A549 (cell line): ENCODE results near the gene MMRN1. TPM values are rescaled to one million over a fixed set of nuclear protein-coding genes. Genes with fewer than 3 reads are reported as not detected.

Experiments used
- ATAC-seq, 2 experiments: fragments of 200-7000 bp in 1 of 2; fragments of >200 bp in 1 of 2; cut with Nextera tagmentation in 1 of 2; cut with Tn5 transposase in 1 of 2; 3 replicates each; pipeline versions ENCODE4 v1.8.0 to v1.9.1; 2018 to 2020; ENCODE audit warnings: mild to moderate bottlenecking in 1 of 2, moderate library complexity in 1 of 2
- CTCF ChIA-PET: fragments of 300-600 bp; sonication (Branson Sonifier 250); formaldehyde crosslinking; extraction: SDS; loops from one replicate; lab custom pipeline; 2021; ENCODE audit warnings: antibody characterized with exemption, inconsistent platforms; lab: Yijun Ruan, JAX
- POLR2A ChIA-PET: fragments of 350-600 bp; formaldehyde crosslinking; extraction: SDS; loops from one replicate; lab custom pipeline; 2021; ENCODE audit warnings: antibody characterized with exemption, inconsistent platforms; lab: Yijun Ruan, JAX
- DNase-seq, 2 experiments: peaks; one replicate each; pipeline versions ENCODE4 v3.0.0 to v3.0.0-alpha.2; 2011 to 2016; ENCODE audit warnings: low read depth in 1 of 2, low spot score in 1 of 2
- FAIRE-seq: peaks from 2 replicates; lab custom pipeline; 2011; peaks lifted over from hg19 to GRCh38; lab: Jason Lieb, UNC
- H3K27ac ChIP-seq, 2 experiments: fragments of >200 bp; sonication (Bioruptor Twin); formaldehyde crosslinking; 3 replicates each; pipeline ENCODE4 v1.5.1; 2016 to 2017
- H3K4me1 ChIP-seq: fragments of >200 bp; sonication (Bioruptor Twin); formaldehyde crosslinking; 3 replicates; pipeline ENCODE4 v1.6.1; 2016
- H3K4me2 ChIP-seq: fragments of >200 bp; sonication (Bioruptor Twin); formaldehyde crosslinking; 3 replicates; pipeline ENCODE4 v1.6.1; 2016
- H3K4me3 ChIP-seq: fragments of >200 bp; sonication (Bioruptor Twin); formaldehyde crosslinking; 3 replicates; pipeline ENCODE4 v1.5.1; 2016
- H3K9me3 ChIP-seq: fragments of >200 bp; sonication (Bioruptor Twin); formaldehyde crosslinking; 3 replicates; pipeline ENCODE4 v1.6.1; 2016
- BHLHE40 ChIP-seq: IDR thresholded peaks from 2 replicates; pipeline ENCODE4 v1.6.1; 2012; ENCODE audit warnings: low read depth, low read length, inconsistent platforms
- CBX8 ChIP-seq: fragments of 200-600 bp; sonication (generic); IDR thresholded peaks from 2 replicates; pipeline ENCODE4 v1.6.1; 2016
- CEBPB ChIP-seq, 2 experiments: fragments of >200 bp in 1 of 2; sonication (Bioruptor Twin) in 1 of 2; formaldehyde crosslinking in 1 of 2; IDR thresholded peaks; 2 replicates each; pipeline ENCODE4 v1.6.1; 2012 to 2016
- CHD2 ChIP-seq: fragments of 150-350 bp; IDR thresholded peaks from 2 replicates; pipeline ENCODE4 v1.6.1; 2014; ENCODE audit warnings: low read length; ENCODE audit not compliant: partially characterized antibody
- EP300 ChIP-seq, 2 experiments: fragments of >200 bp; sonication (Bioruptor Twin); formaldehyde crosslinking; IDR thresholded peaks; 2 replicates in 1 of 2; 3 replicates in 1 of 2; pipeline ENCODE4 v1.6.1; 2016 to 2017
- FOSL2 ChIP-seq, 2 experiments: fragments of 450-650 bp in 1 of 2; fragments of >200 bp in 1 of 2; sonication (Bioruptor Twin) in 1 of 2; formaldehyde crosslinking; IDR thresholded peaks; 2 replicates each; pipeline versions ENCODE4 v1.5.0 to v1.6.1; 2016 to 2020; ENCODE audit warnings: mild to moderate bottlenecking in 1 of 2, moderate library complexity in 1 of 2
- FOXS1 ChIP-seq: fragments of 250-450 bp; sonication (Bioruptor Pico); IDR thresholded peaks from 2 replicates; pipeline ENCODE4 v1.5.0; 2020; ENCODE audit warnings: mild to moderate bottlenecking, moderate library complexity
- HEYL ChIP-seq: fragments of 250-450 bp; sonication (Bioruptor Pico); IDR thresholded peaks from 2 replicates; pipeline ENCODE4 v1.8.0; 2021; ENCODE audit warnings: mild to moderate bottlenecking, moderate library complexity
- HOXA7 ChIP-seq: fragments of 250-450 bp; sonication (Bioruptor Pico); IDR thresholded peaks from 2 replicates; pipeline ENCODE4 v1.5.0; 2020; ENCODE audit warnings: mild to moderate bottlenecking, moderate library complexity
- HOXB13 ChIP-seq: fragments of 250-450 bp; sonication (Bioruptor Pico); IDR thresholded peaks from 2 replicates; pipeline ENCODE4 v1.5.0; 2020; ENCODE audit warnings: low read depth, mild to moderate bottlenecking, moderate library complexity
- HOXB5 ChIP-seq: fragments of 250-450 bp; sonication (Bioruptor Pico); IDR thresholded peaks from 2 replicates; pipeline ENCODE4 v1.5.0; 2020; ENCODE audit warnings: mild to moderate bottlenecking, moderate library complexity
- KDM1A ChIP-seq: fragments of 200-600 bp; sonication (generic); IDR thresholded peaks from 2 replicates; pipeline ENCODE4 v1.6.1; 2016; ENCODE audit warnings: low read depth, mild to moderate bottlenecking
- KDM5A ChIP-seq: fragments of 200-600 bp; sonication (generic); IDR thresholded peaks from 2 replicates; pipeline ENCODE4 v1.6.1; 2016; ENCODE audit warnings: antibody characterized with exemption, mild to moderate bottlenecking
- NPAS2 ChIP-seq: fragments of 250-450 bp; sonication (Bioruptor Pico); IDR thresholded peaks from 2 replicates; pipeline ENCODE4 v1.8.0; 2022; ENCODE audit warnings: mild to moderate bottlenecking, moderate library complexity, borderline replicate concordance
- NR3C1 ChIP-seq: fragments of >200 bp; sonication (Bioruptor Twin); formaldehyde crosslinking; IDR thresholded peaks from 3 replicates; pipeline ENCODE4 v1.6.1; 2017
- PHF8 ChIP-seq: fragments of 200-600 bp; sonication (generic); IDR thresholded peaks from 2 replicates; pipeline ENCODE4 v1.6.1; 2016; ENCODE audit warnings: low read depth, mild to moderate bottlenecking, antibody characterized with exemption, moderate library complexity, borderline replicate concordance
- POLR2AphosphoS2 ChIP-seq: conservative IDR thresholded peaks from 2 replicates; pipeline ENCODE4 v1.6.1; 2012; ENCODE audit warnings: low read length, improper control_type of control experiment, inconsistent platforms
- RARB ChIP-seq: fragments of 250-450 bp; sonication (Bioruptor Pico); IDR thresholded peaks from 2 replicates; pipeline ENCODE4 v1.8.0; 2021; ENCODE audit warnings: mild to moderate bottlenecking, moderate library complexity
- RNF2 ChIP-seq: fragments of 200-600 bp; sonication (generic); IDR thresholded peaks from 2 replicates; pipeline ENCODE4 v1.6.1; 2016; ENCODE audit warnings: low read depth, mild to moderate bottlenecking, antibody characterized with exemption, moderate library complexity, borderline replicate concordance
- SREBF2 ChIP-seq: fragments of 450-650 bp; IDR thresholded peaks from 2 replicates; pipeline ENCODE4 v1.6.1; 2014; ENCODE audit warnings: mild to moderate bottlenecking, moderate library complexity
- TFCP2L1 ChIP-seq: fragments of 250-450 bp; sonication (Bioruptor Pico); IDR thresholded peaks from 2 replicates; pipeline ENCODE4 v1.5.0; 2021; ENCODE audit warnings: mild to moderate bottlenecking
- TP53 ChIP-seq: fragments of 250-450 bp; sonication (Bioruptor Pico); IDR thresholded peaks from 2 replicates; pipeline ENCODE4 v1.5.0; 2021; ENCODE audit warnings: mild to moderate bottlenecking, moderate library complexity
- ZFP36 ChIP-seq: fragments of 450-650 bp; IDR thresholded peaks from 2 replicates; pipeline ENCODE4 v1.6.1; 2014; ENCODE audit warnings: borderline replicate concordance; ENCODE audit not compliant: partially characterized antibody
- ZNF302 ChIP-seq: fragments of 250-450 bp; sonication (Bioruptor Pico); IDR thresholded peaks from 2 replicates; pipeline ENCODE4 v1.9.0; 2021; ENCODE audit warnings: inconsistent platforms, mild to moderate bottlenecking, moderate library complexity
- ZSCAN20 ChIP-seq: fragments of 250-450 bp; sonication (Bioruptor Pico); IDR thresholded peaks from 2 replicates; pipeline ENCODE4 v1.8.0; 2022; ENCODE audit warnings: mild to moderate bottlenecking, moderate library complexity
- WGBS: methylation state at CpG from one replicate; pipeline ENCODE4 v1.1.6; 2017; ENCODE audit errors: missing lambda C conversion rate; 5-methylcytosine and 5-hydroxymethylcytosine counted together
- polyA plus RNA-seq, 4 experiments: library from polyadenylated mRNA; depleted of rRNA in 3 of 4; stranded (reverse); fragments of >200 nt; fragmentation: RNase III in 1 of 4; extraction: RNeasy Plus Mini Kit Qiagen cat#74134 plus additional on column Dnase treatment in 1 of 4; gene quantifications; 2 replicates in 3 of 4; 3 replicates in 1 of 4; pipeline ENCODE4 v1.2.3, GENCODE V29; 2011 to 2017
- TF ChIP-seq, protein P1 (sequence below): fragments of >200 bp; sonication (Bioruptor Twin); formaldehyde crosslinking; IDR thresholded peaks from 3 replicates; pipeline ENCODE4 v1.5.1; 2016
- TF ChIP-seq, protein P2 (sequence below): fragments of 250-450 bp; sonication (Bioruptor Pico); IDR thresholded peaks from 2 replicates; pipeline ENCODE4 v1.5.0; 2020; ENCODE audit warnings: low read depth, mild to moderate bottlenecking, moderate library complexity
- TF ChIP-seq, protein P3 (sequence below): fragments of >200 bp; sonication (Bioruptor Twin); formaldehyde crosslinking; IDR thresholded peaks from 2 replicates; pipeline ENCODE4 v1.6.1; 2016
- TF ChIP-seq, protein P4 (sequence below): IDR thresholded peaks from 2 replicates; pipeline ENCODE4 v1.6.1; 2012
- TF ChIP-seq, protein P5 (sequence below): IDR thresholded peaks from 2 replicates; pipeline ENCODE4 v1.6.1; 2012
- TF ChIP-seq, protein P6 (sequence below): fragments of 250-450 bp; sonication (Bioruptor Pico); IDR thresholded peaks from 2 replicates; pipeline ENCODE4 v1.5.0; 2021; ENCODE audit warnings: mild to moderate bottlenecking, moderate library complexity, borderline replicate concordance
- TF ChIP-seq, protein P7 (sequence below): fragments of 450-650 bp; IDR thresholded peaks from 2 replicates; pipeline ENCODE4 v1.6.1; 2014; ENCODE audit warnings: antibody characterized with exemption

The MMRN1 gene
- polyA plus RNA-seq, 2 of the 4 experiments (the other 2 are of a cell fraction): not detected

DNA sequence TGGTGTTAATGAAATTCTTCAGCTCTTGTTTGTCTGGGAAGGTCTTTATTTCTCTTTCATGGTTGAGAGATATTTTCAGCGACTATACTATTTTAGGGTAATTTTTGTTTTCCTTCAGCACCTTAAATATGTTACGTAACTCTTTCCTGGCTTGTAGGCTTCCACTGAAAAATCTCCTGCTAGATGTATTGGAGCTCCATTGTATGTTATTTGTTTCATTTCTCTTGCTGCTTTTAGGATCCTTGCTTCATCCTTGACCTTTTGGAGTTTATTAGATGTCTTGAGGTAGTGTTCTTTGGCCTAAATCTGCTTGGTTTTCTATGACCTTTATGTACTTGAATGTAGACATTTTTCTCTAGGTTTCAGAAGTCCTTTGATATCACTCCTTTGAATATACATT is 93.6 kb downstream of the MMRN1 start:
- 68% methylated on average over 2 of the region's 2 CpGs for WGBS
- DNase-seq: no peak
- CTCF ChIA-PET: no interaction called here
- Histone ChIP-seq H3K4me1 (no peaks in the 10 kb centered on the region), H3K4me2 (no peak overlapping the region), H3K9me3 (no peaks in the 10 kb centered on the region; the same call in 2 of the 3 replicates), H3K27ac (no peak overlapping the region), H3K4me3 (no peak overlapping the region)
- FAIRE-seq: no peak
- POLR2A ChIA-PET: no interaction called here
- no peak for ATAC-seq
- TF ChIP-seq NPAS2 (no peak), BHLHE40 (no peak), SREBF2 (no peak), RARB (CRISPR knock-in tag) (no peak), HEYL (CRISPR knock-in tag) (no peak), TP53 (CRISPR knock-in tag) (no peak), CEBPB (IDR thresholded peaks at IDR 0.05) (no peak), NR3C1 (no peak), KDM1A (no peak), FOSL2 (IDR thresholded peaks at IDR 0.05) (no peak), FOSL2 (CRISPR knock-in tag; IDR thresholded peaks at IDR 0.05) (no peak), EP300 (IDR thresholded peaks at IDR 0.05) (no peak), HOXB5 (CRISPR knock-in tag) (no peak), HOXA7 (no peak), CHD2 (no peak), PHF8 (no peak)
- TF ChIP-seq, protein P1, sequence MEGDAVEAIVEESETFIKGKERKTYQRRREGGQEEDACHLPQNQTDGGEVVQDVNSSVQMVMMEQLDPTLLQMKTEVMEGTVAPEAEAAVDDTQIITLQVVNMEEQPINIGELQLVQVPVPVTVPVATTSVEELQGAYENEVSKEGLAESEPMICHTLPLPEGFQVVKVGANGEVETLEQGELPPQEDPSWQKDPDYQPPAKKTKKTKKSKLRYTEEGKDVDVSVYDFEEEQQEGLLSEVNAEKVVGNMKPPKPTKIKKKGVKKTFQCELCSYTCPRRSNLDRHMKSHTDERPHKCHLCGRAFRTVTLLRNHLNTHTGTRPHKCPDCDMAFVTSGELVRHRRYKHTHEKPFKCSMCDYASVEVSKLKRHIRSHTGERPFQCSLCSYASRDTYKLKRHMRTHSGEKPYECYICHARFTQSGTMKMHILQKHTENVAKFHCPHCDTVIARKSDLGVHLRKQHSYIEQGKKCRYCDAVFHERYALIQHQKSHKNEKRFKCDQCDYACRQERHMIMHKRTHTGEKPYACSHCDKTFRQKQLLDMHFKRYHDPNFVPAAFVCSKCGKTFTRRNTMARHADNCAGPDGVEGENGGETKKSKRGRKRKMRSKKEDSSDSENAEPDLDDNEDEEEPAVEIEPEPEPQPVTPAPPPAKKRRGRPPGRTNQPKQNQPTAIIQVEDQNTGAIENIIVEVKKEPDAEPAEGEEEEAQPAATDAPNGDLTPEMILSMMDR: no peak
- TF ChIP-seq, protein P2, sequence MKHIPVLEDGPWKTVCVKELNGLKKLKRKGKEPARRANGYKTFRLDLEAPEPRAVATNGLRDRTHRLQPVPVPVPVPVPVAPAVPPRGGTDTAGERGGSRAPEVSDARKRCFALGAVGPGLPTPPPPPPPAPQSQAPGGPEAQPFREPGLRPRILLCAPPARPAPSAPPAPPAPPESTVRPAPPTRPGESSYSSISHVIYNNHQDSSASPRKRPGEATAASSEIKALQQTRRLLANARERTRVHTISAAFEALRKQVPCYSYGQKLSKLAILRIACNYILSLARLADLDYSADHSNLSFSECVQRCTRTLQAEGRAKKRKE (CRISPR knock-in tag): no peak
- TF ChIP-seq, protein P3, sequence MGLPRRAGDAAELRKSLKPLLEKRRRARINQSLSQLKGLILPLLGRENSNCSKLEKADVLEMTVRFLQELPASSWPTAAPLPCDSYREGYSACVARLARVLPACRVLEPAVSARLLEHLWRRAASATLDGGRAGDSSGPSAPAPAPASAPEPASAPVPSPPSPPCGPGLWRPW: no peak
- TF ChIP-seq, protein P4, sequence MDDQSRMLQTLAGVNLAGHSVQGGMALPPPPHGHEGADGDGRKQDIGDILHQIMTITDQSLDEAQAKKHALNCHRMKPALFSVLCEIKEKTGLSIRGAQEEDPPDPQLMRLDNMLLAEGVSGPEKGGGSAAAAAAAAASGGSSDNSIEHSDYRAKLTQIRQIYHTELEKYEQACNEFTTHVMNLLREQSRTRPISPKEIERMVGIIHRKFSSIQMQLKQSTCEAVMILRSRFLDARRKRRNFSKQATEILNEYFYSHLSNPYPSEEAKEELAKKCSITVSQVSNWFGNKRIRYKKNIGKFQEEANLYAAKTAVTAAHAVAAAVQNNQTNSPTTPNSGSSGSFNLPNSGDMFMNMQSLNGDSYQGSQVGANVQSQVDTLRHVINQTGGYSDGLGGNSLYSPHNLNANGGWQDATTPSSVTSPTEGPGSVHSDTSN: no peak

DNA sequence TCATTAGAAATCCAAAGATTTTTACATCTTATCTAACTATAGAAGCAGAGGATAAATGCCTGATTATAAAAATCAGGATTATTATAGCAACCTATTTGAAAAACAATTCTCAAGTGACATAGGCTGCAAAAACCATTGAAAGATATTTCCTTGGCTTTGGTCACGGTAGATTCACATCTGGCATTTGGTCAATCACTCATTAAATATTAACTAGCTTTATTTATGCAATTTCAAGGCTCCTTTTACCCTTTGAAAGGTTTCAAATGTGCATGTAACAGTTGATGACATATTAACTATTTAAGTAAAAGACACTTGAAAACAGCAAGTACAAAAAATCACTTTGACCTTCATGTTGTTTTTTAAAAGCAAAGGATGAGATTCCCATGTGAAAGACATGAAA is 98.1 kb downstream of the MMRN1 start:
- DNase-seq (no peak), ATAC-seq (no peak), FAIRE-seq (no peak)
- no peak overlapping the region for H3K4me3 ChIP-seq
- CTCF ChIA-PET: no interaction called here
- no peaks in the 10 kb centered on the region; the same call in 2 of the 3 replicates for H3K9me3 ChIP-seq
- 14% methylated on average over 1 of the region's 1 CpG for WGBS
- no peak overlapping the region for H3K27ac ChIP-seq
- no peak overlapping the region for H3K4me2 ChIP-seq
- no peaks in the 10 kb centered on the region for H3K4me1 ChIP-seq
- TF ChIP-seq KDM5A (no peak), ZFP36 (no peak), EP300 (IDR thresholded peaks at IDR 0.05) (no peak), ZSCAN20 (no peak), CBX8 (no peak), RNF2 (no peak), RARB (CRISPR knock-in tag) (no peak), FOSL2 (IDR thresholded peaks at IDR 0.05) (no peak), FOSL2 (CRISPR knock-in tag; IDR thresholded peaks at IDR 0.05) (no peak), TFCP2L1 (CRISPR knock-in tag) (no peak), HOXB13 (no peak), FOXS1 (CRISPR knock-in tag) (no peak), POLR2AphosphoS2 (no peak), ZNF302 (no peak)
- TF ChIP-seq, protein P5, sequence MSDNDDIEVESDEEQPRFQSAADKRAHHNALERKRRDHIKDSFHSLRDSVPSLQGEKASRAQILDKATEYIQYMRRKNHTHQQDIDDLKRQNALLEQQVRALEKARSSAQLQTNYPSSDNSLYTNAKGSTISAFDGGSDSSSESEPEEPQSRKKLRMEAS: no peak
- TF ChIP-seq, protein P6, sequence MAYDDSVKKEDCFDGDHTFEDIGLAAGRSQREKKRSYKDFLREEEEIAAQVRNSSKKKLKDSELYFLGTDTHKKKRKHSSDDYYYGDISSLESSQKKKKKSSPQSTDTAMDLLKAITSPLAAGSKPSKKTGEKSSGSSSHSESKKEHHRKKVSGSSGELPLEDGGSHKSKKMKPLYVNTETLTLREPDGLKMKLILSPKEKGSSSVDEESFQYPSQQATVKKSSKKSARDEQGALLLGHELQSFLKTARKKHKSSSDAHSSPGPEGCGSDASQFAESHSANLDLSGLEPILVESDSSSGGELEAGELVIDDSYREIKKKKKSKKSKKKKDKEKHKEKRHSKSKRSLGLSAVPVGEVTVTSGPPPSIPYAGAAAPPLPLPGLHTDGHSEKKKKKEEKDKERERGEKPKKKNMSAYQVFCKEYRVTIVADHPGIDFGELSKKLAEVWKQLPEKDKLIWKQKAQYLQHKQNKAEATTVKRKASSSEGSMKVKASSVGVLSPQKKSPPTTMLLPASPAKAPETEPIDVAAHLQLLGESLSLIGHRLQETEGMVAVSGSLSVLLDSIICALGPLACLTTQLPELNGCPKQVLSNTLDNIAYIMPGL (CRISPR knock-in tag): no peak
- TF ChIP-seq, protein P7, sequence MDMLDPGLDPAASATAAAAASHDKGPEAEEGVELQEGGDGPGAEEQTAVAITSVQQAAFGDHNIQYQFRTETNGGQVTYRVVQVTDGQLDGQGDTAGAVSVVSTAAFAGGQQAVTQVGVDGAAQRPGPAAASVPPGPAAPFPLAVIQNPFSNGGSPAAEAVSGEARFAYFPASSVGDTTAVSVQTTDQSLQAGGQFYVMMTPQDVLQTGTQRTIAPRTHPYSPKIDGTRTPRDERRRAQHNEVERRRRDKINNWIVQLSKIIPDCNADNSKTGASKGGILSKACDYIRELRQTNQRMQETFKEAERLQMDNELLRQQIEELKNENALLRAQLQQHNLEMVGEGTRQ: no peak
- POLR2A ChIA-PET: no interaction called here
